GM10847 (cell line): Measurements from ENCODE around the gene CHRNA3.

ENCODE experiments used
- POLR2A ChIP-seq: IDR thresholded peaks from 2 replicates; pipeline ENCODE4 v1.6.1; 2011; ENCODE audit not compliant: insufficient read length; ENCODE audit errors: extremely low read depth

CHRNA3 gene

DNA sequence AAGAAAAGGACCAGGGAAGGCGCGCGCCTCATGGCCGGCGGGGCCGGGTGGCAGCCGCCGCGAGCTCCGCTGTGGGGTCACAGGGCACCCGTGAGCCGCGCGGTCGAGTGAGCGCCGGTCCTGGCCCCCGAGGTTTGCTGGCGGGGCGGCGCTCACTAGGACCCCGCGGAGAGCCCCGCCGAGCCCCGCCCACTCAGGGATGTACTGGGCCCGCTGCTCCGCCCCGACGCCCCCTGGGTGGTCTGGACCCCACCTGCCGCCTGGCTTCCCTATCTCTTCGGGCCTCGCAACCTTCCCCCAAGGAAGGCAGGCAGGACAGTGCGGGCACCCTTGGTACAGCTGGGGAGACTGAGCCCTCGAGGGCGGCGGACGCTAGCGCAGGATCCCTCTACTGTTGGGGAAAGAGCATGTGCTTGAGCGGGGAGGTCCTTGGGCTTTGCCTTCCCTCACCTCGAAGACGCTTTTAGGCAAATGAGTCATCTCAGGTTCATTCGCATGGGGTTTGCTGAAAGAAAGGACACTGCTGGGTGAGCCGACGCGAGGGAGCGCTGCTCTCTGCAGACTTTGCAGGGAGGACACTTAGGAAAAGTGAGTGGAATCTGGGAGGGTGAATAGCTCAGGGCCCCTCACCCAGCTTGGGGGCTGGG lies 20.4 kb upstream of the CHRNA3 start, which contains the start of gene CHRNB4:
Gene CHRNB4, minus strand, starts transcription at position 109 of the 647 bp plus-strand sequence. Its CDS starts 77 bp downstream, at position 32.
- no peak for TF ChIP-seq POLR2A

DNA sequence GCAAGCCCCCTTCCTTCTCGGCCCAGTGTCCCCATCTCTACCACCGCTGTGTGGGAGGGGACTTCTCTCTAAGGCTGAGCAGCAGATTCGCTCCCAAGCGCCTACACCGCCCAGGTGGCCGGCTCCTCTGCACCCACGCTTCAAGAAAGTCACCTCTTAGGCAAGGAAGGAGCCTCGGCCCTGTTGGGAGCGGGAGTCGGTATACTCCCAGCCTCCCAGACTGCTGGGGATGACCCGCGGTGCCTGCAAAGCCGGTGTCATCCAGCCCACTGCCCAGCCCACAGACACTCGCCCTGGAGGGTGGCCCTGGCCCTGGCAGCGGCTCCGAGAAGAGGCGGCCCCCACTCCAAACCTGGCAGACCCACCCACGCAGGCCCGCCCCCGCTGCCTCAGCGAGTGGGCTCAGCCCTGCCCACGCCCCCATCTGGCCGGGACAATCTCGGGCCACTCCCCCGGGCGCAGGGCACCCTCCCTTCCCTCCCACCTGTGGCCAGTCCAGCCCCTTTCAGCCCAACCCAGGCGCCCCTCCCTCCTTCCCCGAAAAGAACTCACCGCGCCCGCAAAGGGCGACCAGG lies 19.8 kb upstream of the CHRNA3 start:
- TF ChIP-seq POLR2A, result no peak

DNA sequence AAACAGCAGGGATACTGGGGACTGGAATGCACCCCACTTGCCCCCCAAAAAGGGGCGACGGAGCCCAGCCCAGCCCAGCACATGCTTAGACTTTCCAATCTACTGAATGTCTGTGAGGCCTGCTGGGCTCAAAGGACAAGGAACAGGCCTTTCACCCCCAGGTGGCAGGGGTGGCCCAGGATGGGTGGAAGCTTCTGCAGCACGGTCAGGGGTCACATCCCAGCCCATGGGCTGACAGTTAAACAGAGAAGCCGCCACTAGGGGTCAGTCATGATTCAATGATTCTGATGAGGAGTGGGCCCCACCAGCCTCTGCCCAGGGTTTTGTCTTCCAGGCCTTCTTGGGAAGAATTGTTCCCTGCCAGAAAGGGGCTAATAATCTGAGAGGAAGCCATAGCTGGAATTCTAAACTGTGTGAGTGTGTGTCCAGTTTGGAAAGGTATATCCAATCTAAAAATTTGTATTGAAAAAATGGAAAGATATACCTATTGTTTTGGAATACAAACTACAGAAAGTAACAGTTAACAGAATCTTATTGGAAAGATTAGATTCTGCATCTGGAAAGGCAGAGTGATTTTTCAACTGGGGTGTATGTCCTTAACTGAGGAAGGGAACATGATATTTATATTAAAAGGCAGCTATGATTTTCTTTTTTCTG lies 18.0 kb upstream of the CHRNA3 start:
- no peak for TF ChIP-seq POLR2A

DNA sequence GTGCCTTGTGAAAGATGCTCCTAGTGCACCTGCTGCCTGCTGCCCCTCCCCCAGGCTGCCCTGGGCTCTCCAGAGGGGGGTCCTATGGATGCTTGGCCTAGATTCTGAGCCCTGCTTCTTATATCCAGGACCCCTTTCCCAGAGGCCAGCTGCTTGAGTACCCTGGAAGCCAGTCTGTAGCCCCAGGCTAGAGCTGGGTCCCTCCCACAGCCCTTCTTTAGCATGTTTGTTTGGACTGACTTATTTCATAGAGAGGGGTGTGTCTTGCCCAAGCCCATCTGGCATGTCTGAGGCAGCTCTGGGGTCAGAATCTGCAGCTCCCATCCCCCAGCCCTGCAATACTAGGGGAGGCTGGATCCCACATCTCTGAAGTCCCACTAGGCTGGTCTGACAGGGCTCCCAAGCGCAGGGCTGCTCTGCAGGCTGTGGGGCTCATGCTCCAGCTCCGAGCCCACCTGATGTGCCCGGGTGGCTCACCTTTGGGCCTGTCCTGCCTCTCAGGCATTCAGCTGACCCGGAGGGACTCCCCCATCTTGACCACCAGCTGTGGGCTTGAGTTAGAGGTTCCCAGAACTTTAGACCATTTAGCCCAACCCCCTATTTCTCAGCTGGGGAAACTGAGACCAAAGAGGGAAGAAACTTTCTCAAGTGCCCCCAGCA lies 17.1 kb upstream of the CHRNA3 start:
- TF ChIP-seq POLR2A, result no peak

DNA sequence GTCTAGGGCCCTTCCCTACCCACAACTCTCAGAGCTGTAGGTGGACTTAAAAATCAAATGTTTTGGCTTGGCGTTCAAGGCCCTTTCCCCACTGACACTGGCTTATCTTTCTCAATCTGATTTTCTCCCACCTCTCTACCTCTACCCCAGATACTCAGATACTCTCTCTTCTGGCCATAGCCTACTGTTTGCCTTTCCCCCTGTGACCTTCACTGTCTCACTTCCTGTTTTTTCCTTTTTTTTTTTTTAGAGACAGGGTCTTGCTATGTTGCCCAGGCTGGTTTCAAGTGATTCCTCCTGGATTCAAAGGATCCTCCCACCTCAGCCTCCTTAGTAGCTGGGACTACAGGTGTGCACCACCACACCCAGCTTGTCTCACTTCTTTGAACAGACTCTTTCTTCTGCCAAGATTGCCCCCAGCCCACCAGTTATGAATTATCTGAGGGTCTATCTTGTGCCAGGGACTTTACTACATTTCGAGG lies 15.6 kb upstream of the CHRNA3 start:
- TF ChIP-seq POLR2A, result no peak

DNA sequence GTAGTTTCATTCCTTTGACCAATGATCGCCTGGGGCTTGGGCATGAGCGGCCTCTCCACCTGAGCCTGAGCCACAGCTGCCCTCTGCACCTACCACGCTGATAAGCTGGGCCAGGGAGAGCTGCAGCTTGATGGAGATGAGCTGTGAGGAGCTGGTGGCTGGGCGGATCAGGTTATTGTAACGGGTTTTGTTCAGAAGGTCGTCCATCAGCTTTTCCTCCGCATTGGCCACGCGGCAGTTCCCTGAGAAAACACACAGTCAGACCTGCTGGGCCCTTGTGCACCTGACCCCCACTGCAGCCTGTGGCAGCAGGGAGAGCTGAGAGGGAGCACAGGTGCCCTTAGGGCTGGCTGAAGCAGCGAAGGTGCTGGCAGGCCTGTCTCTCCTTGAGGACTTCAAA lies 14.6 kb upstream of the CHRNA3 start:
- no peak for TF ChIP-seq POLR2A

DNA sequence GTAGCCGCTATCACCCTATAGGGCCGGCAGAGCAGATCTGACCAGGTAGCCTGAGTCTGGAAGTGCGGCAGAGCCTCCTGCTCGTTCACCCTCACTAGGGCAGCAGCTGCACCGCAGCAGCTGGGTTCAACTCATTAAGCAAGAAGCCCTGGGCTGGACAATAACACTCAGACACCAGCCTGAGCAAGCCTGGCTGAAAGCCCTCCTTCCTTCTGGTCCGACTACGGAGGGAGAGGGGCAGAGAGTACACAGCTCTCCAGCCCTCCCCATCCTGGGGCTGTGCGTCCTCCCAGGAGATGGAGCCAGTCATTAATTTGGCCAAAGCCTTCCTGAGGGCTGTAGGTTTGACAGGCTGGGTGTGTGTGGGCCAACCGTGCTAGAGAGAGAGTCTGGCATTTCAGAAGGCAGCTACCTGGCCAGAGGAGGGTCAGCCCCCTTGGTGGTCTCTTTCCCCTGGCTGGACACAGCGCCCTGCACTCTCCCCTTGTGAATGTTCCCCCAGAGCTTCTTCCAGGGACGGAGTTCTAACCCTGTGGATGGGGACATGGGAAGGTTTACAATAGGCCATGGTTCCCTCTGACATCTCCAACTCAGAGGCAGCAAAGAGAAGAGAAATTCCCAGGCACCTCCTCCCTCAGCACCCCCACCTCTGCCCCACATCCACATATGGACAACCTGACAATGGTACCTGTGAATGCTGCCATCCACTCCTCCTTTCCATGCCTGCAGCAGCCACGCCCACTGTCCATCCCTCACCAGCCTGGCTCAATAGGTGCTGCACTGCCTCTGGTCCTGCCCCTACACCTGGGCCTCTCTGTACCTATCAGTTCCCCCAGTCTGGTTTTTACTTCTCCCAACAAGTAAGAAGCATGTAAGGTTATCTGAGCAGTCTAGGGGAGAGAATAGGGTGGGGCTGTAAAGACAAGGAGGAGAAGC lies 13.7 kb upstream of the CHRNA3 start:
- no peak for TF ChIP-seq POLR2A

DNA sequence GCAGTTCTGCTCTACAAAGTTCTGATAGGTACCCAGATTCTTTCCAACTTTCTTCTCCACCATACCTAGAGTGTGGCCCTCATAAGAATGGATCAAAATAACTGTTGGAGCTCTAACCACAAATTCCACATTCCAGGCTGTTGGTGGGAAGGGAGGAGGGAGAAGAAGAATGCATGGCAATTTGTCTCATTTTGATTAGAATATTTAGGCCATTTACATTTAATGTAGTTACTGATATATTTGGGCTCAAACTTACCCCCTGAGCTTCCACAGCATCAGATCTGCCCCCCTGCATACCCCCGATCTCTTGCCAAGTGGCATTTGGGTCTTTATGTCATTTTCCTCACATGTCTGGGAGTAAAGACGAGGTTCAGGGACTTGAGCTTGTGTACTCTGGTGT lies 12.6 kb upstream of the CHRNA3 start:
- no peak for TF ChIP-seq POLR2A

DNA sequence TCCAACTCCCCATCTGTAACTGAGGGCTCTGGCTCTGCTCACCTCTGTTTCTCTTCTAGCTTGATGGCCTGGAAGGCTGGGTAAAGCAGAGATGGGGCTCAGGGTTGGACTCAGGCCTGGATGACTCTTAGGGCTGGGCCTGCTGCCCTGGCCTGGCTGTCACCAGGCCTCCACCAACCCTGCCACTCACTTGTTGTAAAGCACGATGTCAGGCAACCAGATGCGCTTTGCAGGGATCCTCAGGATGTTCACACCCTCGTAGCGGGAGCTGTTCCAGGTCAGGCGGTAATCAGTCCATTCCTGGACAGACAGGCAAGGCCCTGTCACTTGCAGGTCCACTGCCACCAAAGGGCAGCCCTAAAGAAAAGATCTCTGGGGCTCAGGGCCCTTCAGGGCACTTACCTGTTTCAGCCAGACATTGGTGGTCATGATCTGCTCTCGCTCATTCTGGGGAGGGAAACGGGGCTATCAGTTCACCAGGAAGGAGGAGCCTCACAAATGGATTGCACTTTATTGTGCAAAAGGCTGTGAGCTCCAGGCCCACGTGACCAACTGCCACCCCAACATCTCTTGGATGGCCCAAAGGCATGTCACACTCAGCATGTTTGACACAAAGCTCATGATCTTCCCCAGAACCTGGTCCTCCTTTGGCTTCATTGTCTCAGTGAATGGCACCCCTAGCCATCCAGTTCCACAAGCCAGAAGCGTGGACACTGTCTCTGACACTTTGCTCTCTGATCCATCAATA lies 10.3 kb upstream of the CHRNA3 start:
- no peak for TF ChIP-seq POLR2A

DNA sequence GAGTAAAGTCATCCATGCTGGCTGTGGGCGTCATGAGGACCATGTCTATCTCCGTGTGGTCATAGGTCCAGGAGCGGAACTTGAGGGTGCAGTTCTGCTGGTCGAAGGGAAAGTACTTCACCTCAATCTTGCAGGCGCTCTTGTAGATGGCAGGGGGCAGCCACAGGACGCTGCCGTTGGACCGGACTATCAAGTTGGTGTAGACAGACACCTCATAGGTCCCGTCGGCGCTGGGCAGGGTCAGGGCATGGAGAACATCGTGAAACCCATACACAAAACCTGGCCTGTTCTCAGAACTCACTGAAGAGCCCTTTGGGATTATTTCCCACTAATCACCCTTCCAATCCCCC lies 8.9 kb upstream of the CHRNA3 start:
- no peak for TF ChIP-seq POLR2A

DNA sequence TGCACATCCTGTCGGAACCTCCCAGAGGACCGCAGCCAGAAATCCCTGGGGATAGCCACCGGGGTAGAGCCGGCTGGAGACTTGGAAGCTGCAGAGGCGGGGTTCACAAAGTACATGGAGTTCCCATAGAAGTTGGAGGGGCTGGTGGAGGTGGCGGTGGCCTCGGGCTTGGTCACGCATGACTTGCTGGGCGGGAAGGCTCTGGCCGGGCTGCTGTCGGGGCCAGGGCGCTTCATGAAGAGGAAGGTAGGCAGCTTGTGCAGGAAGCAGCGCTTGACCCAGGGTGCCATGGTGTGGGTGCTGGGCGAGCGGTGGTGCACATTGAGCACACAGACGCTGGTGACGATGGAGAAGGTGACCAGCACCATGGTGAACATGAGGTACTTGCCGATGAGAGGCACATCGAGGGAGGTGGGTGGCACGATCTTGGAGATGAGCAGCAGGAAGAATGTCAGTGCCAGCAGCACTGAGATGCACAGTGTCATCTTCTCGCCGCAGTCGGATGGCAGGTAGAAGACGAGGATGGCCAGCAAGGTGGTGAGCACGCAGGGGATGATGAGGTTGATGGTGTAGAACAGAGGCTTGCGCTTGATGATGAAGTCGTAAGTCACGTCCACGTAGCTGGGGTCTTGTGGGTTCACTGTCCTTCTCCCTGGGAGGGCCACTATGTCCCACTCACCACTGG lies 8.4 kb upstream of the CHRNA3 start:
- TF ChIP-seq POLR2A, result no peak

DNA sequence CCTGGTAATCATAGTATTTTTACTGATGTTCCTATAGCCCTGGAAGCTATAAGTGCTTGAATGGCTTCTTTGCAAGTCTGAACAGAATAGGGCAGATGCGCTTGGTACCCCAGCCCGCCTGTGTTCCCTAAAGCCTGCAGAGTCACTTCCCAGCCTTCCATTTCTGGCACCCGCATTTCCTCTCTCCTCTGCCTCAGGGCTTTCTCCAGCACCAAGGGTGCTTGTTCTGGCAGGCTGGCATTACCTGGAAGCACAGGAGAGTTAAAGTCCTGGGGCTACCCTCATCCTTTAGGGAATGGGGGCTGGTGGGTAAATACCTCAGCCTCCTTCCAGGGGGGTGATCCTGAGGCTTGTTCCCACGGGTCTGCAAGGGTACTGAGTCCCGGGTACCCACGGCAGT lies 7.4 kb upstream of the CHRNA3 start:
- no peak for TF ChIP-seq POLR2A

DNA sequence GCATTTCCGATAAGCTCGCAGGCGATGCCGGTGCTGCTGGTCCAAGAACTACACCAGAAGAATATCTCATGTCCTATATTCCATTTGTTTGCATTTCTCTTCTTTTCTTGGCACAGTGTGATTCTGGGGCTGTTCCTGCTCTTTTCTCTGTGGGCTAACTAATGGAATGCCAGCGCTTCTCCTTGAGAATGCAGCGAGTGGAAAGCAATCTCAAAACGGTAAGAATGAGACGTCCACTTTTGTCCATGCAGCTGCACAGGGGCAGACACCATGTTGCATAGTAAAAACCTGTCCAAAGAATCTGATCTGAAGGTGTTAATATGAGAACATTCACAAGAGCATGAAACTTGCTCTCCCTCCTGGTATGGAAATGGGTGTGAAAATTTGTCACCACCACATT lies 6.6 kb upstream of the CHRNA3 start:
- no peak for TF ChIP-seq POLR2A
